ENCODE results near the gene ALOX12. TPM values are rescaled to one million over a fixed set of nuclear protein-coding genes. Genes with fewer than 3 reads are reported as not detected.

Gene ALOX12
- total RNA-seq, 4 donors from 2014 or later, result not detected

- H3K36me3 ChIP-seq, result no peaks in the 10 kb centered on the region
- no peak overlapping the region for H3K4me3 ChIP-seq
- TF ChIP-seq POLR2A (IDR thresholded peaks at IDR 0.05) (no peak), CTCF (IDR thresholded peaks at IDR 0.05) (no peak)
- peak overlapping the region in 2 of 4 donors; percentile 45 to 69 for H3K27ac ChIP-seq
- no peaks in the 10 kb centered on the region for H3K27me3 ChIP-seq
- H3K4me1 ChIP-seq, result peaks cover 2 to 42% (median 14%) of the 10 kb centered on the region in 4 donors
- no peak for DNase-seq
- no peaks in the 10 kb centered on the region for H3K9me3 ChIP-seq
Observed at GRCh38 chr17:7020894-7021664, 25.2 kb downstream of the ALOX12 start.

GRCh38 chr17:7021993-7022778 lies 26.3 kb downstream of the ALOX12 start:
- peak overlapping the region; percentile 4 to 46 (median 35) for H3K4me3 ChIP-seq
- peaks cover 2 to 31% (median 14%) of the 10 kb centered on the region in 4 donors for H3K4me1 ChIP-seq
- H3K36me3 ChIP-seq, result no peaks in the 10 kb centered on the region
- peak; percentile 79 to 91 (median 86) for DNase-seq
- H3K9me3 ChIP-seq, result no peaks in the 10 kb centered on the region
- H3K27ac ChIP-seq, result peak overlapping the region; percentile 60 to 70 (median 66)
- H3K27me3 ChIP-seq, result no peaks in the 10 kb centered on the region
- TF ChIP-seq POLR2A (IDR thresholded peaks at IDR 0.05) (no peak), CTCF (IDR thresholded peaks at IDR 0.05) (peak; percentile 88 to 96 (median 94))

GRCh38 chr17:7022781-7023571 lies 27.1 kb downstream of the ALOX12 start, which contains the start of gene BCL6B:
Gene BCL6B, plus strand, starts transcription at chr17:7023050. Its CDS starts 622 bp downstream, at chr17:7023672.
- TF ChIP-seq CTCF (IDR thresholded peaks at IDR 0.05), result no peak
- TF ChIP-seq POLR2A (IDR thresholded peaks at IDR 0.05), result no peak
- H3K27ac ChIP-seq, result peak within 1 kb of the TSS; percentile 60 to 85 (median 70)
- H3K36me3 ChIP-seq, result no peaks in the 10 kb centered on the region
- H3K4me3 ChIP-seq, result peak within 1 kb of the TSS; percentile 4 to 50 (median 41)
- no peak for DNase-seq
- no peaks in the 10 kb centered on the region for H3K9me3 ChIP-seq
- H3K4me1 ChIP-seq, result peaks cover 2 to 23% (median 12%) of the 10 kb centered on the region in 4 donors
- no peaks in the 10 kb centered on the region for H3K27me3 ChIP-seq

- H3K4me3 ChIP-seq, result peak overlapping the region in 3 of 4 donors; percentile 32 to 50 (median 36)
- TF ChIP-seq CTCF (IDR thresholded peaks at IDR 0.05) (no peak), POLR2A (IDR thresholded peaks at IDR 0.05) (peak in 1 of 2 donors; percentile 54)
- H3K4me1 ChIP-seq, result peaks cover 2 to 21% (median 12%) of the 10 kb centered on the region in 4 donors
- H3K27me3 ChIP-seq, result no peaks in the 10 kb centered on the region
- DNase-seq, result peak; percentile 89 to 97 (median 97)
- no peaks in the 10 kb centered on the region for H3K36me3 ChIP-seq
- H3K9me3 ChIP-seq, result no peaks in the 10 kb centered on the region
- H3K27ac ChIP-seq, result peak overlapping the region; percentile 60 to 85 (median 67)
Observed at GRCh38 chr17:7023576-7024401, 27.9 kb downstream of the ALOX12 start.
